GM20000 (cell line): ENCODE results near the gene TTR.

ENCODE experiments used
- DNase-seq: peaks from one replicate; pipeline ENCODE4 v3.0.0; 2012; ENCODE audit warnings: low spot score
- TF ChIP-seq, protein P1 (sequence below): IDR thresholded peaks from 2 replicates; pipeline ENCODE4 v1.5.1; 2012; ENCODE audit warnings: mild to moderate bottlenecking, control low read depth; ENCODE audit errors: extremely low read depth, missing control alignments

The TTR gene

DNA sequence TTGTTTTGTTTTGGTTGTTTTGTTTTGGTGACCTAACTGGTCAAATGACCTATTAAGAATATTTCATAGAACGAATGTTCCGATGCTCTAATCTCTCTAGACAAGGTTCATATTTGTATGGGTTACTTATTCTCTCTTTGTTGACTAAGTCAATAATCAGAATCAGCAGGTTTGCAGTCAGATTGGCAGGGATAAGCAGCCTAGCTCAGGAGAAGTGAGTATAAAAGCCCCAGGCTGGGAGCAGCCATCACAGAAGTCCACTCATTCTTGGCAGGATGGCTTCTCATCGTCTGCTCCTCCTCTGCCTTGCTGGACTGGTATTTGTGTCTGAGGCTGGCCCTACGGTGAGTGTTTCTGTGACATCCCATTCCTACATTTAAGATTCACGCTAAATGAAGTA, at the start of gene TTR:
Gene TTR, plus strand, starts transcription at position 250 of the 400 bp plus-strand sequence. Its CDS starts 26 bp downstream, at position 276.
- TF ChIP-seq, protein P1, sequence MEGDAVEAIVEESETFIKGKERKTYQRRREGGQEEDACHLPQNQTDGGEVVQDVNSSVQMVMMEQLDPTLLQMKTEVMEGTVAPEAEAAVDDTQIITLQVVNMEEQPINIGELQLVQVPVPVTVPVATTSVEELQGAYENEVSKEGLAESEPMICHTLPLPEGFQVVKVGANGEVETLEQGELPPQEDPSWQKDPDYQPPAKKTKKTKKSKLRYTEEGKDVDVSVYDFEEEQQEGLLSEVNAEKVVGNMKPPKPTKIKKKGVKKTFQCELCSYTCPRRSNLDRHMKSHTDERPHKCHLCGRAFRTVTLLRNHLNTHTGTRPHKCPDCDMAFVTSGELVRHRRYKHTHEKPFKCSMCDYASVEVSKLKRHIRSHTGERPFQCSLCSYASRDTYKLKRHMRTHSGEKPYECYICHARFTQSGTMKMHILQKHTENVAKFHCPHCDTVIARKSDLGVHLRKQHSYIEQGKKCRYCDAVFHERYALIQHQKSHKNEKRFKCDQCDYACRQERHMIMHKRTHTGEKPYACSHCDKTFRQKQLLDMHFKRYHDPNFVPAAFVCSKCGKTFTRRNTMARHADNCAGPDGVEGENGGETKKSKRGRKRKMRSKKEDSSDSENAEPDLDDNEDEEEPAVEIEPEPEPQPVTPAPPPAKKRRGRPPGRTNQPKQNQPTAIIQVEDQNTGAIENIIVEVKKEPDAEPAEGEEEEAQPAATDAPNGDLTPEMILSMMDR: no peak
- DNase-seq: no peak

DNA sequence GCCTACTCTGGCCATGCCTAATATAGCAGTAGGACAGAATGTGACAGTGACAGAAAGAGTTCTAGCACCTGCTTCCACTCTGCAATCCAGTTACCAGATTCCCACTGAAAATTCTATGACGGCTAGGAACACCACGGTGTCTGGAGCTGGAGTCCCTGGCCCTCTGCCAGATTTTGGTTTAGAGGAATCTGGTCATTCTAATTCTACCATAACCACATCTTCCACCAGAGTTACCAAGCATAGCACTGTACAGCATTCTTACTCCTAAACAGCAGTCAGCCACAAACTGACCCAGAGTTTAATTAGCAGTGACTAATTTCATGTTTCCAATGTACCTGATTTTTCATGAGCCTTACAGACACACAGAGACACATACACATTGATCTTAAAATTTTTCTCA, 45.2 kb upstream of the TTR start:
- no peak for DNase-seq

DNA sequence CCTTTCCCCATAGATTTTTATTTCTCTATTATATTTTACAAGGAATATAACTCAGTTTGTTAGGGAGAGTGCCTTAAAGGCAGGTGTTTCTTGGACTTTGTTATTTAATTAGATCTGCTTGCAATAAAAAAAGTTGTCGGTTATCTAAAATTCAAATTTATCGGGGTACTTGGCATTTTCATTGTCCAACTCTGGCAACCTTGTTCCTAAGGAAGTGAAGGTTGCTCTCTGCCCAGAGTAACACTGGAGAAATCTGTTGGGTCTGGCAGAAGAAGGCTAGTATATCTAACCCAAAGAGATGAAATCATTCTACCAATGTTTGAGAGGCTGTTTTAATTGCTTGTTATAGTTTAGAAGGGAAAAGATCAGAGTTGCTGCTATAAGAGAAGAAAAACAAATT, 42.8 kb upstream of the TTR start:
- TF ChIP-seq, protein P1: no peak
- DNase-seq: no peak

More for the DNA sequence above, 45.2 kb upstream of the TTR start:
- TF ChIP-seq, protein P1: no peak

DNA sequence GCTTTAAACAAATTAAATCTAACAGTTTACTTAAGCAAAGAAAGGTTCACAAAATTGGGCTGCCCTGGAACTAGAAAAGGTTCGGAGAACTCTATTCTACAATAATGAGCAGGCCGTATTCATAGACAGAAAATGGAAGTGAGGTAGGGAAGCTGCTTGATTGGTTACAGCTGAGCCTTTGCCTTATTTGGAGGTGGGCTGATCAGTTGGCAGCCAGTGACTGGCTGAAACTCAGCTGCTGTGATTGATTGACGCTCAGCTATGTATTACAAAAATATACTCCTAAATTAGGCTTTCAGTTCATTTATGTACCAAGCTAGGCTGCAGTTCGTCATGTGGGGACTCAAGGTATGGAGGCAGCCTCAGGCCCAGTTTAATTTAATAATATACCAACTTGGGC, 42.3 kb upstream of the TTR start:
- DNase-seq: no peak
- TF ChIP-seq, protein P1: no peak

DNA sequence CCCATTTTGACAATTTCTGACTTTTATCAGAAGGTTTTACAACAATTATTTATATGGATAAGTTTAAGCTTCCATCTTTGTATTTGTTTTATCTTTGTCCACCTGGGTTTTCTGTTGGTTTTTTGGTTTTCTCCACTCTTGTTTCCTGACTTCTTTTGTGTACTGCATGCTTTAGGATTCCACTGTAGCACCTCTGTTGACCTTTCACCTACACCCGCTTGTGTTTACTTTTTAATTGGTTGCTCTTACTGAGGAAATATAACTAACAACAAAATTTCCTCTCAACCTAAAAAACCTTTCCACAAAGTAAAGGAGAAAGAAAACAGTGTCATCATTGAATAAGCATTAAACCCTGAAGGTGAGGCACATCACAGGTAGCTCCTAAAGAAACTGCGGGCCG, 39.8 kb upstream of the TTR start:
- TF ChIP-seq, protein P1: no peak
- DNase-seq: no peak

DNA sequence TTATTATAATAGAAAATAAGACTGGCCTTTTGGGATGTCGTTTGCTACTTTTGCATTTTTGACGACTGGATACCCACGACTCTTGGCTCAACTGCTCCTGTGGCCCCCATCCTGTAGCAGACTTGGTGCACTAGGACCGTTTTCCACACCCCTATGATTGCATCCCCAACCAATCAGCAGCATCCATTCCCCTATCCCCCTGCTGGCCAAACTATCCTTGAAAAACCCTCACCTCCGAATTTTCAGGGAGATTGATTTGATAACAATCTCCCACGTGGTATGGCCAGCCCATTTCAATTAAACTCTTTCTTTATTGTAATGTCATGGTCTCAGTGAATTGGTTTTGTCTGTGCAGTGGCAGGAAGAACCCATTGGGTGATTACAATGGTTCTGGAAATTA, 37.9 kb upstream of the TTR start:
- TF ChIP-seq, protein P1: no peak
- DNase-seq: no peak

DNA sequence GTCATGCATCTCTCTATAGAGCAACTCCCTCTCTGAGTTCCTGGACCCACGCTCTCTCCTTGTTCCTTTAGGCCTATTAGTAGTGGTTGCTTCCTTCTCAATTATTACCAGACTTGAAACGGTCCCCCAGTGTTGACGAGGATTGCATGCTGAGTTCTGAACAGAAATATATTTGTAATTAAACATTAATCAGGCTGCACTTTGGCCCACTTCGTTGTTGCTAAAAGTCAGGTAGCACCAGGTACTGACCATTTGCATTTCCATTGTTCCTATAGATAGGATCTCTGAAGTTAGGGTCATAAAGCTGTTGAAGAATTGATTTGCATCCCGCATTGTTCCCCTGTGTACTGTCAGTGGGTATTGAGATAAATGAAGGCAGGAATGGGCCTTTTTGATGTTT, 36.9 kb upstream of the TTR start:
- TF ChIP-seq, protein P1: no peak
- DNase-seq: no peak
